VCaP (cell line): ENCODE data around the gene CYTH1.

ENCODE experiments used
- H3K27ac ChIP-seq: fragments of 450-650 bp; 2 replicates; pipeline ENCODE4 v1.5.1; 2017
- TF ChIP-seq, protein P1 (sequence below): fragments of 450-650 bp; conservative IDR thresholded peaks from 2 replicates; pipeline ENCODE4 v1.5.1; 2017; ENCODE audit warnings: mild to moderate bottlenecking, moderate library complexity

The CYTH1 gene

DNA sequence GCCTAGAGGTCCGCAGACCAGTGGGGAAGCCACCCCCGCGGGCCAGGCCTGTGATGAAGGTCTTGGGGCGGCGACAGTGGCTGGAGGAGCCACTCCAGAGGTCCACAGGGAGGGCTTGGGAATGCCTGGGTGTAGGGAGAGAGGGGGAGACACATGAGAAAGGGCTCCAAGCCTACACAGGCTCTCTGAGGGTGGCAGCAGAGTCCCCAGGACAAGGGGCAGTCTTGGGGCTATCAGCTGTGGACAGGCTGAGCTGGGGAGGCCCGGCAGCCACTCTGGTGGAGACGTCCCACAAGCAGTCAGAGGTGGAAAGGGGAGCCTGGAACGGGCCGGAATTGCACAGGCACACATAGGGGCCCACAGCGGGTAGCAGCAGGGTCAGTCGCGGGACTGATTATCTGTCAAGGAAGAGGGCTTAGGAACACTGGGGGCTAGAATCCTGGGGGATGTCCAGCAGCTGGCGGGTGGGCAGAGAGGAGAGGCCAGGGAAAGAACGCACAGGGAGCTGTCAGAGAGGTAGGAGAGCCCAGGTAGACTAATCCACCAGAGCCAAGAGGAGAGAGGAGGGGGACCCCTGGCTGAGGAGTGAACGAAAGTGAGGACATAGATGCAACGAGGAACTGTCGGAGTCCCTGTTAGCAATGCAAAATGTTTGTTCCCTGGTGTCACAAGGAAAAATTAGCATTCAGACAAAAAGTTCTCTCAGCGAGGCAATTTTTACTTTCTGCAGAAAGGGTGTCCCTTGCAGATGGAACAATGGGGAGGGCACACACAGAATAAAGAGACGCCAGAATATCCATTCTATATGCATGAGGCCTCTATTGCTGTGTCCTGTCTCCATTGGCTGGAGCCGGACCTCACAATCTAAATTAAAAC, 111.0 kb downstream of the CYTH1 start:
- no peak overlapping the region for H3K27ac ChIP-seq
- TF ChIP-seq, protein P1, sequence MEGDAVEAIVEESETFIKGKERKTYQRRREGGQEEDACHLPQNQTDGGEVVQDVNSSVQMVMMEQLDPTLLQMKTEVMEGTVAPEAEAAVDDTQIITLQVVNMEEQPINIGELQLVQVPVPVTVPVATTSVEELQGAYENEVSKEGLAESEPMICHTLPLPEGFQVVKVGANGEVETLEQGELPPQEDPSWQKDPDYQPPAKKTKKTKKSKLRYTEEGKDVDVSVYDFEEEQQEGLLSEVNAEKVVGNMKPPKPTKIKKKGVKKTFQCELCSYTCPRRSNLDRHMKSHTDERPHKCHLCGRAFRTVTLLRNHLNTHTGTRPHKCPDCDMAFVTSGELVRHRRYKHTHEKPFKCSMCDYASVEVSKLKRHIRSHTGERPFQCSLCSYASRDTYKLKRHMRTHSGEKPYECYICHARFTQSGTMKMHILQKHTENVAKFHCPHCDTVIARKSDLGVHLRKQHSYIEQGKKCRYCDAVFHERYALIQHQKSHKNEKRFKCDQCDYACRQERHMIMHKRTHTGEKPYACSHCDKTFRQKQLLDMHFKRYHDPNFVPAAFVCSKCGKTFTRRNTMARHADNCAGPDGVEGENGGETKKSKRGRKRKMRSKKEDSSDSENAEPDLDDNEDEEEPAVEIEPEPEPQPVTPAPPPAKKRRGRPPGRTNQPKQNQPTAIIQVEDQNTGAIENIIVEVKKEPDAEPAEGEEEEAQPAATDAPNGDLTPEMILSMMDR: no peak

- no peak overlapping the region for H3K27ac ChIP-seq
- TF ChIP-seq, protein P1: no peak
These were observed 112.0 kb downstream of the CYTH1 start for GRCh38 chr17:78669975-78670518.

GRCh38 chr17:78669256-78669974, 112.7 kb downstream of the CYTH1 start:
- TF ChIP-seq, protein P1: no peak
- no peak overlapping the region for H3K27ac ChIP-seq

DNA sequence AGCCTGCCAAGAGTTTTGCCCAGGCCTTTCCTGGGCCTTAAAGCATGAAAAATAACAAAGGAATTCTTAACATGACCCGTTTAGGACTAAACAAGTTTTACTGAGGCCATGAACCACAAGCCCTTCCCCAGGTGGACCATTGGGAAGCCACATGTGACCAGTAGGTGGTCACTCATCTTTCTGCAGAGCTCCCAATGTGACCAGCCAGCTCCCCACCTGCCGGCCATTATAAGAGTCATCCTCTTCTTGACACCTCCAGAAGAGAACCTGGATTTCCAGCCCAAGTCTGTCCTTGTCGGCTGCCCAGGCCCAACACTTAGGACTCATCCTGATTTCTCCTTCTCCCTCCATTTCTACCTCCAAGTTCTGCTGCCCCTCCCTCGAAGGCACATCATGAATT, 113.2 kb downstream of the CYTH1 start:
- TF ChIP-seq, protein P1: no peak
- no peak overlapping the region for H3K27ac ChIP-seq

- TF ChIP-seq, protein P1: no peak
- no peak overlapping the region for H3K27ac ChIP-seq
These were observed 114.1 kb downstream of the CYTH1 start for GRCh38 chr17:78667741-78668640.

DNA sequence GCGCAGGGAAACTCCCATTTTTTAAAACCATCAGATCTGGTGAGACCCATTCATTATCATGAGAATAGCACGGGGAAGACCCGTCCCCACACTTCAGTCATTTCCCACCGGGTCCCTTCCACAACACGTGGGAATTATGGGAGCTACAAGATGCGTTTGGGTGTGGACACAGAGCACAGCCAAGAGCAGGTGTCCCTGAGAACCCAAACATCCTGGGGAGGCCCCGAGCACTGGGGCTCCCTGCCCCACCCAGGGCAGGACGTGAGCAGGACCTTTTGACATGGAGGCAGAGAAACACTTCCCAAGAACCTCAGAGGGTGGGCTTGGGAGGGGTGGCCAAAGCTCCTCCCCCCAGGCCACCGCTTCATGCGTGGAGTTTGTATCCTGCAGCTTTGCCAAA, 115.0 kb downstream of the CYTH1 start:
- TF ChIP-seq, protein P1: no peak
- no peak overlapping the region for H3K27ac ChIP-seq
